Left ventricle myocardium inferior (tissue), 1 donor: ENCODE measurements around the gene FOXA1. TPM values are rescaled to one million over a fixed set of nuclear protein-coding genes. Genes with fewer than 3 reads are reported as not detected.
A peak's percentile ranks its signal among the peaks of the same experiment; 100 is the strongest.

Experiments
- DNase-seq: peaks from one replicate; pipeline ENCODE4 v3.0.0-alpha.2; 2020
- H3K27ac ChIP-seq: fragments of 200-600 bp; replicated peaks from 2 replicates; pipeline ENCODE4 v1.8.0; 2021
- H3K27me3 ChIP-seq: fragments of 200-600 bp; 2 replicates; pipeline ENCODE4 v1.8.0; 2021; ENCODE audit warnings: low read depth
- H3K36me3 ChIP-seq: fragments of 200-600 bp; 2 replicates; pipeline ENCODE4 v1.8.0; 2021
- H3K4me1 ChIP-seq: fragments of 200-600 bp; 2 replicates; pipeline ENCODE4 v1.8.0; 2021
- H3K4me3 ChIP-seq: fragments of 200-600 bp; 2 replicates; pipeline ENCODE4 v1.8.0; 2021; ENCODE audit warnings: mild to moderate bottlenecking, moderate library complexity
- H3K9me3 ChIP-seq: fragments of 200-600 bp; replicated peaks from 2 replicates; pipeline ENCODE4 v1.8.0; 2021
- CTCF ChIP-seq: fragments of 200-600 bp; IDR thresholded peaks from 2 replicates; pipeline ENCODE4 v1.8.0; 2021; ENCODE audit warnings: antibody characterized with exemption, mild to moderate bottlenecking, borderline replicate concordance
- intact Hi-C: fragments of 100-400 bp; cut with micrococcal nuclease; formaldehyde crosslinking; loops from one replicate; pipeline ENCODE4 v1.11.0; 2022
- total RNA-seq: library from RNA; stranded (reverse); fragmentation: NEBNext Ultra II Directional; extraction: Animal tissue kit (Norgen Biotek cat#: 25700); gene quantifications from one replicate; pipeline ENCODE4 v1.2.1, GENCODE V29; 2021
- donor health status: DM: no; HTN: yes; CAD: no; lungs with severe emphysema.

The FOXA1 gene
- total RNA-seq, 1 donor from 2014 or later: not detected

- Histone ChIP-seq H3K27ac (no peak overlapping the region), H3K9me3 (no peaks in the 10 kb centered on the region), H3K4me3 (no peak overlapping the region), H3K36me3 (no peaks in the 10 kb centered on the region), H3K27me3 (peaks cover 99% of the 10 kb centered on the region), H3K4me1 (peaks cover 36% of the 10 kb centered on the region)
- intact Hi-C loops: no loop called here
- no peak for TF ChIP-seq CTCF
- DNase-seq: no peak
Measured at GRCh38 chr14:37586797-37587130, 8.3 kb downstream of the FOXA1 start.

- DNase-seq: no peak
- TF ChIP-seq CTCF: no peak
- peaks cover 99% of the 10 kb centered on the region for H3K27me3 ChIP-seq
- peaks cover 30% of the 10 kb centered on the region for H3K4me1 ChIP-seq
- H3K9me3 ChIP-seq: no peaks in the 10 kb centered on the region
- intact Hi-C loops: no loop called here
- H3K4me3 ChIP-seq: no peak overlapping the region
- H3K36me3 ChIP-seq: no peaks in the 10 kb centered on the region
- H3K27ac ChIP-seq: no peak overlapping the region
Measured at GRCh38 chr14:37585971-37586796, 8.9 kb downstream of the FOXA1 start.

GRCh38 chr14:37585101-37585511 lies 9.9 kb downstream of the FOXA1 start:
- no peak for DNase-seq
- Histone ChIP-seq H3K4me1 (peaks cover 29% of the 10 kb centered on the region), H3K36me3 (no peaks in the 10 kb centered on the region), H3K9me3 (no peaks in the 10 kb centered on the region), H3K4me3 (no peak overlapping the region), H3K27ac (no peak overlapping the region), H3K27me3 (peaks cover 99% of the 10 kb centered on the region)
- no peak for TF ChIP-seq CTCF
- intact Hi-C loops: no loop called here

GRCh38 chr14:37584211-37585100 lies 10.6 kb downstream of the FOXA1 start:
- no peak for TF ChIP-seq CTCF
- Histone ChIP-seq H3K9me3 (no peaks in the 10 kb centered on the region), H3K27me3 (peaks cover 99% of the 10 kb centered on the region), H3K36me3 (no peaks in the 10 kb centered on the region), H3K4me3 (peak overlapping the region; percentile 11), H3K4me1 (peaks cover 29% of the 10 kb centered on the region), H3K27ac (no peak overlapping the region)
- no peak for DNase-seq
- intact Hi-C loops: no loop called here

GRCh38 chr14:37583358-37584210 lies 11.5 kb downstream of the FOXA1 start:
- Histone ChIP-seq H3K27ac (no peak overlapping the region), H3K4me1 (peaks cover 29% of the 10 kb centered on the region), H3K27me3 (peaks cover 99% of the 10 kb centered on the region), H3K4me3 (peak overlapping the region; percentile 31), H3K36me3 (no peaks in the 10 kb centered on the region), H3K9me3 (no peaks in the 10 kb centered on the region)
- no peak for TF ChIP-seq CTCF
- DNase-seq: no peak
- intact Hi-C loops: no loop called here
